ENCODE results near the gene MAP2.

The MAP2 gene

GRCh38 chr2:209581040-209581439 lies 157.2 kb downstream of the MAP2 start:
- no peak for DNase-seq (ENCODE audit: low spot score)
- no peak for TF ChIP-seq CTCF (IDR thresholded peaks at IDR 0.05)
- H3K27ac ChIP-seq = no peak overlapping the region
- no peak overlapping the region for H3K4me3 ChIP-seq

GRCh38 chr2:209582281-209582680 lies 158.4 kb downstream of the MAP2 start:
- TF ChIP-seq CTCF (IDR thresholded peaks at IDR 0.05) = no peak
- no peak for DNase-seq (ENCODE audit: low spot score)
- no peak overlapping the region for H3K4me3 ChIP-seq
- no peak overlapping the region for H3K27ac ChIP-seq

- DNase-seq (ENCODE audit: low spot score) = no peak
These were observed 160.6 kb downstream of the MAP2 start for GRCh38 chr2:209584472-209584871.

GRCh38 chr2:209584915-209585314 lies 161.1 kb downstream of the MAP2 start:
- no peak overlapping the region for H3K27ac ChIP-seq
- no peak overlapping the region for H3K4me3 ChIP-seq
- DNase-seq (ENCODE audit: low spot score) = no peak
- no peak for TF ChIP-seq CTCF (IDR thresholded peaks at IDR 0.05)

More at GRCh38 chr2:209584472-209584871, 160.6 kb downstream of the MAP2 start:
- H3K4me3 ChIP-seq = no peak overlapping the region
- no peak for TF ChIP-seq CTCF (IDR thresholded peaks at IDR 0.05)
- H3K27ac ChIP-seq = no peak overlapping the region

- TF ChIP-seq CTCF (IDR thresholded peaks at IDR 0.05) = no peak
- no peak for DNase-seq (ENCODE audit: low spot score)
- Histone ChIP-seq H3K27ac (no peak overlapping the region), H3K4me3 (no peak overlapping the region)
These were observed 167.2 kb downstream of the MAP2 start for GRCh38 chr2:209591021-209591420.

GRCh38 chr2:209592106-209592505 lies 168.3 kb downstream of the MAP2 start:
- DNase-seq (ENCODE audit: low spot score) = no peak
- Histone ChIP-seq H3K4me3 (no peak overlapping the region), H3K27ac (no peak overlapping the region)
- no peak for TF ChIP-seq CTCF (IDR thresholded peaks at IDR 0.05)

- Histone ChIP-seq H3K4me3 (no peak overlapping the region), H3K27ac (no peak overlapping the region)
- no peak for TF ChIP-seq CTCF (IDR thresholded peaks at IDR 0.05)
- no peak for DNase-seq (ENCODE audit: low spot score)
These were observed 170.1 kb downstream of the MAP2 start for GRCh38 chr2:209593930-209594329.

Measured in coronary artery (tissue), 2 donors.